BE2C (cell line): ENCODE measurements around the gene CAMK1.

Experiments used
- DNase-seq: peaks from one replicate; pipeline ENCODE4 v3.0.0-alpha.2; 2020
- H3K27me3 ChIP-seq: fragments of 250-450 bp; sonication (Bioruptor Pico); 2 replicates; pipeline ENCODE4 v1.5.1; 2020; ENCODE audit warnings: mild to moderate bottlenecking
- H3K36me3 ChIP-seq: fragments of 250-450 bp; sonication (Bioruptor Pico); 2 replicates; pipeline ENCODE4 v1.5.1; 2020; ENCODE audit warnings: mild to moderate bottlenecking
- H3K4me1 ChIP-seq: fragments of 250-450 bp; sonication (Bioruptor Pico); 2 replicates; pipeline ENCODE4 v1.5.1; 2020
- H3K4me3 ChIP-seq: 2 replicates; pipeline ENCODE4 v1.5.1; 2011; ENCODE audit warnings: low read depth, low read length
- H3K9me3 ChIP-seq: fragments of 250-450 bp; sonication (Bioruptor Pico); 2 replicates; pipeline ENCODE4 v1.5.1; 2020
- CTCF ChIP-seq: IDR thresholded peaks from 2 replicates; pipeline ENCODE4 v1.5.1; 2012; ENCODE audit warnings: mild to moderate bottlenecking, low read depth, low read length

Gene CAMK1

GRCh38 chr3:9780910-9781309, 11.2 kb upstream of the CAMK1 start:
- H3K4me1 ChIP-seq: peaks cover 3% of the 10 kb centered on the region; the same call in 1 of the 2 replicates
- H3K36me3 ChIP-seq: no peaks in the 10 kb centered on the region
- no peaks in the 10 kb centered on the region for H3K27me3 ChIP-seq
- no peak for DNase-seq
- H3K9me3 ChIP-seq: no peaks in the 10 kb centered on the region
- no peak for TF ChIP-seq CTCF
- H3K4me3 ChIP-seq: no peak overlapping the region

GRCh38 chr3:9780458-9780812, 10.7 kb upstream of the CAMK1 start:
- DNase-seq: no peak
- Histone ChIP-seq H3K4me1 (peaks cover 1% of the 10 kb centered on the region; the same call in 1 of the 2 replicates), H3K9me3 (no peaks in the 10 kb centered on the region), H3K4me3 (no peak overlapping the region), H3K27me3 (no peaks in the 10 kb centered on the region), H3K36me3 (no peaks in the 10 kb centered on the region)
- TF ChIP-seq CTCF: no peak

GRCh38 chr3:9779721-9780457, 10.1 kb upstream of the CAMK1 start:
- no peaks in the 10 kb centered on the region for H3K4me1 ChIP-seq
- no peaks in the 10 kb centered on the region for H3K9me3 ChIP-seq
- no peak overlapping the region for H3K4me3 ChIP-seq
- H3K36me3 ChIP-seq: no peaks in the 10 kb centered on the region
- TF ChIP-seq CTCF: no peak
- DNase-seq: no peak
- H3K27me3 ChIP-seq: no peaks in the 10 kb centered on the region

GRCh38 chr3:9779075-9779593, 9.4 kb upstream of the CAMK1 start:
- Histone ChIP-seq H3K4me1 (no peaks in the 10 kb centered on the region), H3K4me3 (no peak overlapping the region), H3K36me3 (no peaks in the 10 kb centered on the region), H3K27me3 (no peaks in the 10 kb centered on the region), H3K9me3 (no peaks in the 10 kb centered on the region)
- DNase-seq: no peak
- no peak for TF ChIP-seq CTCF

- Histone ChIP-seq H3K9me3 (no peaks in the 10 kb centered on the region), H3K4me1 (no peaks in the 10 kb centered on the region), H3K4me3 (no peak overlapping the region), H3K27me3 (no peaks in the 10 kb centered on the region), H3K36me3 (no peaks in the 10 kb centered on the region)
- no peak for DNase-seq
- no peak for TF ChIP-seq CTCF
Observed at GRCh38 chr3:9778143-9779074, 8.7 kb upstream of the CAMK1 start.

GRCh38 chr3:9777694-9778021, 7.9 kb upstream of the CAMK1 start:
- H3K4me1 ChIP-seq: no peaks in the 10 kb centered on the region
- H3K4me3 ChIP-seq: no peak overlapping the region
- no peaks in the 10 kb centered on the region for H3K27me3 ChIP-seq
- no peaks in the 10 kb centered on the region for H3K9me3 ChIP-seq
- H3K36me3 ChIP-seq: no peaks in the 10 kb centered on the region
- DNase-seq: no peak
- no peak for TF ChIP-seq CTCF
